Measurements from ENCODE around the gene JUP. TPM values are rescaled to one million over a fixed set of nuclear protein-coding genes. Genes with fewer than 3 reads are reported as not detected.
A peak's percentile ranks its signal among the peaks of the same experiment; 100 is the strongest.

The JUP gene
- total RNA-seq, 4 donors from 2014 or later = 24.5 to 56.6 (median 46.4) TPM

DNA sequence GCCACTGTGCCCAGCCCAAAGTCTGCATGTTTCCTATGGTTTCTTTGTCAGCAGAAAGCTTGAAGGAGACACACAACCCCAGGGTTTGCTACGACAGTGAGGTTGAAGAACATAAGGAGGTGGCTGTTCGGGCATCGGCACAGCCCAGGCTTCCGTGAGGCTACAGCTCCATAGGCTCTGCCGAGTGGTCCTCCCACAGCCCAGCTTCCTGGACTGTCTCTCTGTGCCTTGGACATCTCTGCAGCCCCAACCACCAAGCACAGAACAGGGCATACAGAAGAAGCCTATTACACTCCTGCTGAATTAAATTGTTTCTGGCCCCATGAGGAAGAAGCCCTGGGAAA, 48.9 kb downstream of the JUP start:
- DNase-seq (ENCODE audit: extremely low spot score) = no peak
- TF ChIP-seq POLR2A (IDR thresholded peaks at IDR 0.05; ENCODE audit: low read depth) (no peak), POLR2AphosphoS5 (IDR thresholded peaks at IDR 0.05) (no peak), EP300 (IDR thresholded peaks at IDR 0.05) (no peak)
- TF ChIP-seq, protein P1, sequence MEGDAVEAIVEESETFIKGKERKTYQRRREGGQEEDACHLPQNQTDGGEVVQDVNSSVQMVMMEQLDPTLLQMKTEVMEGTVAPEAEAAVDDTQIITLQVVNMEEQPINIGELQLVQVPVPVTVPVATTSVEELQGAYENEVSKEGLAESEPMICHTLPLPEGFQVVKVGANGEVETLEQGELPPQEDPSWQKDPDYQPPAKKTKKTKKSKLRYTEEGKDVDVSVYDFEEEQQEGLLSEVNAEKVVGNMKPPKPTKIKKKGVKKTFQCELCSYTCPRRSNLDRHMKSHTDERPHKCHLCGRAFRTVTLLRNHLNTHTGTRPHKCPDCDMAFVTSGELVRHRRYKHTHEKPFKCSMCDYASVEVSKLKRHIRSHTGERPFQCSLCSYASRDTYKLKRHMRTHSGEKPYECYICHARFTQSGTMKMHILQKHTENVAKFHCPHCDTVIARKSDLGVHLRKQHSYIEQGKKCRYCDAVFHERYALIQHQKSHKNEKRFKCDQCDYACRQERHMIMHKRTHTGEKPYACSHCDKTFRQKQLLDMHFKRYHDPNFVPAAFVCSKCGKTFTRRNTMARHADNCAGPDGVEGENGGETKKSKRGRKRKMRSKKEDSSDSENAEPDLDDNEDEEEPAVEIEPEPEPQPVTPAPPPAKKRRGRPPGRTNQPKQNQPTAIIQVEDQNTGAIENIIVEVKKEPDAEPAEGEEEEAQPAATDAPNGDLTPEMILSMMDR (IDR thresholded peaks at IDR 0.05) = no peak
- Histone ChIP-seq H3K9me3 (no peaks in the 10 kb centered on the region), H3K4me1 (peaks cover 18 to 28% (median 21%) of the 10 kb centered on the region in 4 donors), H3K4me3 (no peak overlapping the region), H3K36me3 (no peaks in the 10 kb centered on the region), H3K27me3 (peaks cover 11 to 64% (median 40%) of the 10 kb centered on the region in 4 donors), H3K27ac (replicated peaks in 1 of 4) (no peak overlapping the region)
- intact Hi-C loops (cut with DNase I) = loop anchor here (1.0 to 5.0 kb wide), 2 partner anchors 64 to 150 kb away; no protein-coding TSS in a partner anchor
- whole genome bisulfite sequencing = 68% methylated on average over 4 of the region's 5 CpGs

DNA sequence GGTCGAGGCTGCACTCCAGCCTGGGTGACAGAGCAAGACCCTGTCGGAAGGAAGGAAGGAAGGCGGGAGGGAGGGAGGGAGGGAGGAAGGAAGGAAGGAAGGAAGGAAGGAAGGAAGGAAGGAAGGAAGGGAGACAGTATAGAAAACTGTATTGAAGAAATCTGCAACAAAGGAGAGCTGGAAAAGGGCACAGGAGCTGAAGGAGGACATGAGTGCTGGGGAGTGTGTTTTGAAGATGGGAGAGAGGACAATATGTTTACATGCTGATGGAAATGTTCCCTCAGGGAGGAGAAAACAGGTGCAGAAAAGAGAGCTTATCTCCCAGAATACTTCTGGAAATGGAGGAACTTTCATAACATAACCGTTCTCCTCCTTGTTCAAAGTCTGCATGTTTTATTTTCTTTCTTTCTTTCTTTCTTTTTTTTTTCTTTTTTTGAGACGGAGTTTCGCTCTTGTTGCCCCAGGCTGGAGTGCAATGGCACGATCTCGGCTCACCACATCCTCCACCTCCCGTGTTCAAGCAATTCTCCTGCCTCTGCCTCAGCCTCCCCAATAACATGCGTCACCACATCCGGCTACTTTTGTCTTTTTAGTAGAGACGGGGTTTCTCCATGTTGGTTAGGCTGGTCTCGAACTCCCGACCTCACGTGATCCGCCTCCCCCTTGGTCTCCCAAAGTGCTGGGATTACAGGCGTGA, 49.4 kb downstream of the JUP start:
- peaks cover 18 to 28% (median 21%) of the 10 kb centered on the region in 4 donors for H3K4me1 ChIP-seq
- no peak overlapping the region for H3K27ac ChIP-seq (replicated peaks in 1 of 4)
- H3K27me3 ChIP-seq = peaks cover 11 to 70% (median 42%) of the 10 kb centered on the region in 4 donors
- intact Hi-C loops (cut with DNase I) = loop anchor here (5.0 kb wide), 1 partner anchor 150 kb away; no protein-coding TSS in a partner anchor
- TF ChIP-seq, protein P1 (IDR thresholded peaks at IDR 0.05) = no peak
- TF ChIP-seq EP300 (IDR thresholded peaks at IDR 0.05) (no peak), POLR2AphosphoS5 (IDR thresholded peaks at IDR 0.05) (no peak), POLR2A (IDR thresholded peaks at IDR 0.05; ENCODE audit: low read depth) (no peak)
- no peak for DNase-seq (ENCODE audit: extremely low spot score)
- H3K9me3 ChIP-seq = no peaks in the 10 kb centered on the region
- H3K36me3 ChIP-seq = no peaks in the 10 kb centered on the region
- H3K4me3 ChIP-seq = no peak overlapping the region
- 75% methylated on average over 17 of the region's 17 CpGs for WGBS

DNA sequence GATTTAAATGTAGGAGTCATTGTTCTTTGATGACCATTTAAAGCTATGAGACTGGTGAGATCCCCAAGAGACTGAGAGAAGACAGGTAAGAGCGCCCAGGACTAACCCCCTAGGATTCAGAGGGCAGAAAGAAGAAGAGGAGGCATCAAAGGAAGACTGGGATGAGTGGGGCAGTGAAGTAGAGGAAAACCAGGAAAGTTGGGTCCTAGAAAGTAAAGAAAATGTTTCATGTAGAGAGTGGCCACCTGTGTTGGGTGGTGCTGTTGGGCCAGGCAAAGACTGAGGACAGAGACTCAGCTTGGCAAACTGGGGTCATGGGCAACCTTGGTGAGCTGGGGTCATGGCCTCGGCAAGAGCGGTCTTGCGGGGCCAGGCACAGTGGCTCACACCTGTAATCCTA, 50.8 kb downstream of the JUP start:
- 95% methylated on average over 4 of the region's 4 CpGs for WGBS
- H3K27ac ChIP-seq (replicated peaks in 1 of 4) = no peak overlapping the region
- intact Hi-C loops (cut with DNase I) = loop anchor here (5.0 kb wide), 1 partner anchor 152 kb away; no protein-coding TSS in a partner anchor
- H3K27me3 ChIP-seq = peaks cover 11 to 81% (median 42%) of the 10 kb centered on the region in 4 donors
- no peak overlapping the region for H3K4me3 ChIP-seq
- no peaks in the 10 kb centered on the region for H3K9me3 ChIP-seq
- TF ChIP-seq POLR2AphosphoS5 (IDR thresholded peaks at IDR 0.05) = no peak
- TF ChIP-seq, protein P1 (IDR thresholded peaks at IDR 0.05) = no peak
- no peak for TF ChIP-seq EP300 (IDR thresholded peaks at IDR 0.05)
- TF ChIP-seq POLR2A (IDR thresholded peaks at IDR 0.05; ENCODE audit: low read depth) = no peak
- H3K36me3 ChIP-seq = no peaks in the 10 kb centered on the region
- no peak for DNase-seq (ENCODE audit: extremely low spot score)
- peaks cover 18 to 28% (median 21%) of the 10 kb centered on the region in 4 donors for H3K4me1 ChIP-seq

DNA sequence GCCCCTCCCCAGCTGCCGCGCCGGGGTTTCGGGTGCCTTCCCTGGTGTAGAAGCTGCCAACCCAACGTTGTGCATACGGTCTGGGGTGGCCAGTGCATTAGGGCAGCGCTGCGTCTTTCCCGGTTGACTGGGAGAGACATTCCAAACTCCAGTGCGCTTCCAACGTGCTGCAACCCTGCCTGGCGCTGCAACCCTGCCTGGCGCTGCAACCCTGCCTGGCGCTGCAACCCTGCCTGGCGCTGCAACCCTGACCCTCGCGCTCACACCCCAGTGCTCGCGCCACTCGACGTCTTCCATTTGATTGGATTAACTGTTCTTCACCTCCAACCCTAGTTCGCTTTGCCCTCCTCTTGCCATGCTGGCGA, 51.6 kb downstream of the JUP start:
- intact Hi-C loops (cut with DNase I) = loop anchor here (5.0 kb wide), 1 partner anchor 152 kb away; no protein-coding TSS in a partner anchor
- no peak overlapping the region for H3K27ac ChIP-seq (replicated peaks in 1 of 4)
- peaks cover 18 to 28% (median 21%) of the 10 kb centered on the region in 4 donors for H3K4me1 ChIP-seq
- TF ChIP-seq POLR2AphosphoS5 (IDR thresholded peaks at IDR 0.05) (no peak), POLR2A (IDR thresholded peaks at IDR 0.05; ENCODE audit: low read depth) (no peak), EP300 (IDR thresholded peaks at IDR 0.05) (no peak)
- TF ChIP-seq, protein P1 (IDR thresholded peaks at IDR 0.05) = no peak
- no peak for DNase-seq (ENCODE audit: extremely low spot score)
- WGBS = 27% methylated on average over 2 of the region's 23 CpGs
- peak overlapping the region; percentile 45 to 53 (median 48) for H3K4me3 ChIP-seq
- H3K9me3 ChIP-seq = no peaks in the 10 kb centered on the region
- no peaks in the 10 kb centered on the region for H3K36me3 ChIP-seq
- H3K27me3 ChIP-seq = peaks cover 11 to 89% (median 42%) of the 10 kb centered on the region in 4 donors
